H1 (cell line): ENCODE data around the gene UBQLN4.

Experiments used
- CEBPB ChIP-seq: IDR thresholded peaks from 2 replicates; pipeline ENCODE4 v1.6.1; 2012; ENCODE audit warnings: low read depth, low read length
- ZNF274 ChIP-seq: IDR thresholded peaks from 2 replicates; pipeline ENCODE4 v1.7.0; 2012; ENCODE audit warnings: low read length, borderline replicate concordance; ENCODE audit errors: extremely low read depth
- TF ChIP-seq, protein P1 (sequence below), 3 experiments: IDR thresholded peaks; 1 replicate in 2 of 3; 2 replicates in 1 of 3; pipeline versions ENCODE4 v1.5.1 to v1.6.1; 2011; ENCODE audit warnings: low read length in 3 of 3, mild to moderate bottlenecking in 3 of 3, inconsistent platforms in 2 of 3, low read depth in 1 of 3, moderate library complexity in 1 of 3; ENCODE audit not compliant: insufficient read depth in 1 of 3; ENCODE audit errors: control extremely low read depth in 1 of 3
- TF ChIP-seq, protein P2 (sequence below): IDR thresholded peaks from 2 replicates; pipeline ENCODE4 v1.6.1; 2011; ENCODE audit warnings: low read length, improper control_type of control experiment

DNA sequence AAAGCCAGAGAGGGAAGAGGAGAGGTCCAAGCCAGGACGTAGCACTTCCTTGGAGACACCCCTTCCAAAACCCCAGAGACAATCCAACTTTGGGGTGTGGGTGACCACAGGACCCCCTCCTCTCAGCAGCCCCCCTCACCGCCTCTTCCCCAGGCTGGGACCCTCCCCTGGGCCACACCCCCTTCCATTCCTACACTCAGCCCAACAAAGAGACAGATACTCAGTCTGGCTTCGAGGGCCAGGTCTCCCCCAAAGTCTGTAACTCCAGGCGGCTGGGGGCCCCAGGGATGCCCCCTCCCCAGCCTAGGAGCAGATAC is 27.2 kb upstream of the UBQLN4 start:
- no peak for TF ChIP-seq CEBPB
- TF ChIP-seq, protein P1, sequence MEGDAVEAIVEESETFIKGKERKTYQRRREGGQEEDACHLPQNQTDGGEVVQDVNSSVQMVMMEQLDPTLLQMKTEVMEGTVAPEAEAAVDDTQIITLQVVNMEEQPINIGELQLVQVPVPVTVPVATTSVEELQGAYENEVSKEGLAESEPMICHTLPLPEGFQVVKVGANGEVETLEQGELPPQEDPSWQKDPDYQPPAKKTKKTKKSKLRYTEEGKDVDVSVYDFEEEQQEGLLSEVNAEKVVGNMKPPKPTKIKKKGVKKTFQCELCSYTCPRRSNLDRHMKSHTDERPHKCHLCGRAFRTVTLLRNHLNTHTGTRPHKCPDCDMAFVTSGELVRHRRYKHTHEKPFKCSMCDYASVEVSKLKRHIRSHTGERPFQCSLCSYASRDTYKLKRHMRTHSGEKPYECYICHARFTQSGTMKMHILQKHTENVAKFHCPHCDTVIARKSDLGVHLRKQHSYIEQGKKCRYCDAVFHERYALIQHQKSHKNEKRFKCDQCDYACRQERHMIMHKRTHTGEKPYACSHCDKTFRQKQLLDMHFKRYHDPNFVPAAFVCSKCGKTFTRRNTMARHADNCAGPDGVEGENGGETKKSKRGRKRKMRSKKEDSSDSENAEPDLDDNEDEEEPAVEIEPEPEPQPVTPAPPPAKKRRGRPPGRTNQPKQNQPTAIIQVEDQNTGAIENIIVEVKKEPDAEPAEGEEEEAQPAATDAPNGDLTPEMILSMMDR (IDR thresholded peaks at IDR 0.05; ENCODE audit: control extremely low read depth in 1 of 3, insufficient read depth in 1 of 3, low read depth in 1 of 3, low read length in 3 of 3): no peak
- TF ChIP-seq, protein P2, sequence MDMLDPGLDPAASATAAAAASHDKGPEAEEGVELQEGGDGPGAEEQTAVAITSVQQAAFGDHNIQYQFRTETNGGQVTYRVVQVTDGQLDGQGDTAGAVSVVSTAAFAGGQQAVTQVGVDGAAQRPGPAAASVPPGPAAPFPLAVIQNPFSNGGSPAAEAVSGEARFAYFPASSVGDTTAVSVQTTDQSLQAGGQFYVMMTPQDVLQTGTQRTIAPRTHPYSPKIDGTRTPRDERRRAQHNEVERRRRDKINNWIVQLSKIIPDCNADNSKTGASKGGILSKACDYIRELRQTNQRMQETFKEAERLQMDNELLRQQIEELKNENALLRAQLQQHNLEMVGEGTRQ: no peak
- TF ChIP-seq ZNF274: no peak
